HL-60 (cell line): Measurements from ENCODE around the gene GATC.

Source experiments
- DNase-seq, 2 experiments: peaks; one replicate each; pipeline ENCODE4 v3.0.0-alpha.2; 2010 to 2020; ENCODE audit warnings: low read depth in 1 of 2, low spot score in 1 of 2
- H3K27ac ChIP-seq: fragments of 250-450 bp; sonication (Bioruptor Pico); replicated peaks from 2 replicates; pipeline ENCODE4 v1.5.1; 2020; ENCODE audit warnings: mild to moderate bottlenecking, moderate library complexity
- H3K27me3 ChIP-seq: fragments of 250-450 bp; sonication (Bioruptor Pico); 2 replicates; pipeline ENCODE4 v1.5.1; 2021; ENCODE audit warnings: mild to moderate bottlenecking, moderate library complexity; ENCODE audit not compliant: insufficient read depth, poor library complexity, severe bottlenecking
- H3K4me3 ChIP-seq: replicated peaks from 2 replicates; pipeline ENCODE4 v1.5.1; 2011; ENCODE audit warnings: mild to moderate bottlenecking, control low read depth, low read length; ENCODE audit not compliant: insufficient read depth
- GABPA ChIP-seq: IDR thresholded peaks from 2 replicates; pipeline ENCODE4 v1.6.1; 2012; ENCODE audit warnings: low read depth
- POLR2AphosphoS5 ChIP-seq: IDR thresholded peaks from 2 replicates; pipeline ENCODE4 v1.6.1; 2012; ENCODE audit warnings: low read depth
- SPI1 ChIP-seq: IDR thresholded peaks from 2 replicates; pipeline ENCODE4 v1.6.1; 2012; ENCODE audit warnings: low read depth, mild to moderate bottlenecking, borderline replicate concordance
- TF ChIP-seq, protein P1 (sequence below): IDR thresholded peaks from one replicate; pipeline ENCODE4 v1.5.1; 2011; ENCODE audit warnings: low read length, control low read depth, inconsistent platforms; ENCODE audit not compliant: insufficient read depth
- TF ChIP-seq, protein P2 (sequence below): IDR thresholded peaks from 2 replicates; pipeline ENCODE4 v1.6.1; 2012; ENCODE audit warnings: low read depth; ENCODE audit not compliant: insufficient replicate concordance

The GATC gene

DNA sequence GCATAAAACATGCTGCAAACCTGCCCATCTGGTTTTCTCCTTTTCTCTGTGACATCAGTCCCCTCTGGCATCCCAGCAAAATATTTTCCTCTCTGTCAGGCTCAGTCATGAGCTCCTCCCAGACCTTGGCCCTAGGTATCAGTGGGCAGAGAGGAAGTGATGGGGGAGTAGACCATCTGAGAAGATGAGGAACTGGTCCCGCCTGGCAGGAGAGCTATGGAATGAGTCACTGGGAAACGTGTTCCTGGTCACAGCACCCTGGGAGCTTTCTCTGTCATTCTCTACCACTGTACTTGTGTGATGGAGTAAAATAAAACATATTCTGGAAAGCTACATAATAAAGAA is 28.3 kb downstream of the GATC start:
- TF ChIP-seq, protein P1, sequence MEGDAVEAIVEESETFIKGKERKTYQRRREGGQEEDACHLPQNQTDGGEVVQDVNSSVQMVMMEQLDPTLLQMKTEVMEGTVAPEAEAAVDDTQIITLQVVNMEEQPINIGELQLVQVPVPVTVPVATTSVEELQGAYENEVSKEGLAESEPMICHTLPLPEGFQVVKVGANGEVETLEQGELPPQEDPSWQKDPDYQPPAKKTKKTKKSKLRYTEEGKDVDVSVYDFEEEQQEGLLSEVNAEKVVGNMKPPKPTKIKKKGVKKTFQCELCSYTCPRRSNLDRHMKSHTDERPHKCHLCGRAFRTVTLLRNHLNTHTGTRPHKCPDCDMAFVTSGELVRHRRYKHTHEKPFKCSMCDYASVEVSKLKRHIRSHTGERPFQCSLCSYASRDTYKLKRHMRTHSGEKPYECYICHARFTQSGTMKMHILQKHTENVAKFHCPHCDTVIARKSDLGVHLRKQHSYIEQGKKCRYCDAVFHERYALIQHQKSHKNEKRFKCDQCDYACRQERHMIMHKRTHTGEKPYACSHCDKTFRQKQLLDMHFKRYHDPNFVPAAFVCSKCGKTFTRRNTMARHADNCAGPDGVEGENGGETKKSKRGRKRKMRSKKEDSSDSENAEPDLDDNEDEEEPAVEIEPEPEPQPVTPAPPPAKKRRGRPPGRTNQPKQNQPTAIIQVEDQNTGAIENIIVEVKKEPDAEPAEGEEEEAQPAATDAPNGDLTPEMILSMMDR: no peak
- TF ChIP-seq POLR2AphosphoS5 (no peak), GABPA (no peak), SPI1 (peak; percentile 97)
- TF ChIP-seq, protein P2, sequence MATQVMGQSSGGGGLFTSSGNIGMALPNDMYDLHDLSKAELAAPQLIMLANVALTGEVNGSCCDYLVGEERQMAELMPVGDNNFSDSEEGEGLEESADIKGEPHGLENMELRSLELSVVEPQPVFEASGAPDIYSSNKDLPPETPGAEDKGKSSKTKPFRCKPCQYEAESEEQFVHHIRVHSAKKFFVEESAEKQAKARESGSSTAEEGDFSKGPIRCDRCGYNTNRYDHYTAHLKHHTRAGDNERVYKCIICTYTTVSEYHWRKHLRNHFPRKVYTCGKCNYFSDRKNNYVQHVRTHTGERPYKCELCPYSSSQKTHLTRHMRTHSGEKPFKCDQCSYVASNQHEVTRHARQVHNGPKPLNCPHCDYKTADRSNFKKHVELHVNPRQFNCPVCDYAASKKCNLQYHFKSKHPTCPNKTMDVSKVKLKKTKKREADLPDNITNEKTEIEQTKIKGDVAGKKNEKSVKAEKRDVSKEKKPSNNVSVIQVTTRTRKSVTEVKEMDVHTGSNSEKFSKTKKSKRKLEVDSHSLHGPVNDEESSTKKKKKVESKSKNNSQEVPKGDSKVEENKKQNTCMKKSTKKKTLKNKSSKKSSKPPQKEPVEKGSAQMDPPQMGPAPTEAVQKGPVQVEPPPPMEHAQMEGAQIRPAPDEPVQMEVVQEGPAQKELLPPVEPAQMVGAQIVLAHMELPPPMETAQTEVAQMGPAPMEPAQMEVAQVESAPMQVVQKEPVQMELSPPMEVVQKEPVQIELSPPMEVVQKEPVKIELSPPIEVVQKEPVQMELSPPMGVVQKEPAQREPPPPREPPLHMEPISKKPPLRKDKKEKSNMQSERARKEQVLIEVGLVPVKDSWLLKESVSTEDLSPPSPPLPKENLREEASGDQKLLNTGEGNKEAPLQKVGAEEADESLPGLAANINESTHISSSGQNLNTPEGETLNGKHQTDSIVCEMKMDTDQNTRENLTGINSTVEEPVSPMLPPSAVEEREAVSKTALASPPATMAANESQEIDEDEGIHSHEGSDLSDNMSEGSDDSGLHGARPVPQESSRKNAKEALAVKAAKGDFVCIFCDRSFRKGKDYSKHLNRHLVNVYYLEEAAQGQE: no peak
- H3K4me3 ChIP-seq: no peak overlapping the region
- DNase-seq: peak; percentile 75 to 86
- no peaks in the 10 kb centered on the region for H3K27me3 ChIP-seq
- H3K27ac ChIP-seq: no peak overlapping the region; the same call in 1 of the 2 replicates

DNA sequence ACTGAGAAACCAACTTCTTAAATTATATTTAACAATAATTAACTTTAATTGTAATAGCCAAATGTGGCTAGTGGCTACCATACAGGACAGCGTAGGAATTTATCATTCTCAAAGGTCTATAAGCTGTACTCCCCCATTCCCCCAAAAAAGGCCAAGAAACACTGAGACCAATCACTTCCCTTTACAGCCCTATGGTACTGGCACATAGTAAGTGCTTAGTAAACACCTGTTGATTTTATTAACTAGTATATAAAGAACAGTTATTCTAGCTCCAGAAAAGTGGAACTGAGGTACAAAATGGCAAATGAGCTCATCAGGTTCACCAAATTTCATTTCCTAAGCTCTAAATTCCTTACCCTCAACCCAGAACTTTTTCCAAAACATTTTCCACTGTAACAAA is 29.4 kb downstream of the GATC start:
- TF ChIP-seq, protein P1: no peak
- TF ChIP-seq POLR2AphosphoS5 (no peak), SPI1 (peak; percentile 17; the same call in 1 of the 2 replicates), GABPA (no peak)
- TF ChIP-seq, protein P2: no peak
- peak overlapping the region; percentile 2; the same call in 1 of the 2 replicates for H3K27ac ChIP-seq
- no peak for DNase-seq

DNA sequence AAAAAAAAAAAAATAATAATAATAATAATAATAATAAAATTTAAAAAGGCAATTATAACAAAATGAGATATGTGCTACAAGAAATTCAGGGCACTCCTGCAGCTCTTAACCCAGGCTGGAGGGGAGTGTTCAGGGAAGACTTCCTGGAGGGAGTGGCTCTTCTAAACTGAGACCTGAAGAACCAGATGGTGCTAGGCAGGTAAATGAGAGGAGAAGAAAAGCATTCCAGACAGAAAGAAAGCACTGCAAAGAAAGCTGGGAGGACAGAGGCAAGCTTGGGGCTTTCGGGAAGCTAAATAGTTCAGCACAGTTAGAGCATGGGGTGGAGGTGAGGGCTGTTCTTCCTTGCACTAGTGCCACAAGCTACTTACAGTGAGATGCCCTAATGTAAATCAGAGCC is 33.2 kb downstream of the GATC start:
- DNase-seq: no peak
- TF ChIP-seq, protein P1: no peak
- no peak for TF ChIP-seq GABPA
- no peak for TF ChIP-seq POLR2AphosphoS5
- no peak for TF ChIP-seq SPI1
- TF ChIP-seq, protein P2: no peak
- no peak overlapping the region for H3K27ac ChIP-seq

More for the DNA sequence above, 29.4 kb downstream of the GATC start:
- Histone ChIP-seq H3K4me3 (no peak overlapping the region), H3K27me3 (no peaks in the 10 kb centered on the region)

More for the DNA sequence above, 33.2 kb downstream of the GATC start:
- H3K27me3 ChIP-seq: no peaks in the 10 kb centered on the region
- H3K4me3 ChIP-seq: no peak overlapping the region
